DND-41 (cell line): ENCODE results near the gene TRAF2.

Experiments used
- ATAC-seq: fragments of 200-7000 bp; cut with Tn5 transposase; 3 replicates; pipeline ENCODE4 v1.9.1; 2021; ENCODE audit warnings: low read depth; ENCODE audit not compliant: insufficient read depth
- DNase-seq: peaks from one replicate; pipeline ENCODE4 v3.0.0-alpha.2; 2020
- H2AFZ ChIP-seq: 2 replicates; pipeline ENCODE4 v1.6.0; 2012; ENCODE audit warnings: low read depth, low read length
- H3K27ac ChIP-seq: 2 replicates; pipeline ENCODE4 v1.5.1; 2012; ENCODE audit warnings: low read length, inconsistent platforms
- H3K27me3 ChIP-seq: fragments of 200-600 bp; sonication (generic); 2 replicates; pipeline ENCODE4 v1.6.0; 2012; ENCODE audit warnings: low read length, mild to moderate bottlenecking, inconsistent platforms; ENCODE audit not compliant: insufficient read depth, poor library complexity
- H3K36me3 ChIP-seq: 2 replicates; pipeline ENCODE4 v1.5.1; 2012; ENCODE audit warnings: low read length, inconsistent platforms; ENCODE audit not compliant: insufficient read depth
- H3K4me1 ChIP-seq: 2 replicates; pipeline ENCODE4 v1.5.1; 2012; ENCODE audit warnings: mild to moderate bottlenecking, low read length; ENCODE audit not compliant: insufficient read depth
- H3K4me2 ChIP-seq: 2 replicates; pipeline ENCODE4 v1.6.0; 2012; ENCODE audit warnings: mild to moderate bottlenecking, moderate library complexity, low read length, inconsistent platforms; ENCODE audit not compliant: insufficient read depth
- H3K4me3 ChIP-seq, 2 experiments: fragments of 200-600 bp in 1 of 2; shearing (Covaris generic) in 1 of 2; 2 replicates each; pipeline ENCODE4 v1.5.1; 2012 to 2016; ENCODE audit warnings: inconsistent platforms in 2 of 2, low read length in 2 of 2, mild to moderate bottlenecking in 2 of 2, low read depth in 1 of 2, moderate library complexity in 1 of 2
- H3K79me2 ChIP-seq: 2 replicates; pipeline ENCODE4 v1.6.0; 2012; ENCODE audit warnings: low read length, inconsistent platforms; ENCODE audit not compliant: insufficient read depth
- H3K9ac ChIP-seq: 2 replicates; pipeline ENCODE4 v1.6.0; 2012; ENCODE audit warnings: low read depth, mild to moderate bottlenecking, inconsistent platforms, low read length, moderate library complexity
- H3K9me3 ChIP-seq: 2 replicates; pipeline ENCODE4 v1.5.1; 2012; ENCODE audit warnings: low read length, moderate library complexity, mild to moderate bottlenecking, inconsistent platforms; ENCODE audit not compliant: insufficient read depth, severe bottlenecking
- H4K20me1 ChIP-seq: 2 replicates; pipeline ENCODE4 v1.6.0; 2012; ENCODE audit warnings: low read length; ENCODE audit not compliant: insufficient read depth
- EZH2 ChIP-seq: IDR thresholded peaks from 3 replicates; pipeline ENCODE4 v1.6.1; 2012; ENCODE audit warnings: borderline replicate concordance, low read depth, mild to moderate bottlenecking, moderate library complexity, low read length, inconsistent platforms; ENCODE audit not compliant: severe bottlenecking
- TF ChIP-seq, protein P1 (sequence below): IDR thresholded peaks from 2 replicates; pipeline ENCODE4 v1.5.1; 2012; ENCODE audit warnings: borderline replicate concordance, low read length, moderate library complexity, mild to moderate bottlenecking; ENCODE audit not compliant: poor library complexity, severe bottlenecking; ENCODE audit errors: extremely low read depth

Gene TRAF2

GRCh38 chr9:136952876-136953770, 66.8 kb downstream of the TRAF2 start:
- ATAC-seq (no peak), DNase-seq (no peak)
- H3K27ac ChIP-seq, result no peak overlapping the region
- no peaks in the 10 kb centered on the region for H3K9me3 ChIP-seq
- H3K4me2 ChIP-seq, result no peak overlapping the region
- H3K9ac ChIP-seq, result no peak overlapping the region
- no peaks in the 10 kb centered on the region for H3K79me2 ChIP-seq
- H4K20me1 ChIP-seq, result no peaks in the 10 kb centered on the region
- H2AFZ ChIP-seq, result no peak overlapping the region
- H3K4me1 ChIP-seq, result peaks cover 18% of the 10 kb centered on the region
- TF ChIP-seq EZH2, result no peak
- TF ChIP-seq, protein P1, sequence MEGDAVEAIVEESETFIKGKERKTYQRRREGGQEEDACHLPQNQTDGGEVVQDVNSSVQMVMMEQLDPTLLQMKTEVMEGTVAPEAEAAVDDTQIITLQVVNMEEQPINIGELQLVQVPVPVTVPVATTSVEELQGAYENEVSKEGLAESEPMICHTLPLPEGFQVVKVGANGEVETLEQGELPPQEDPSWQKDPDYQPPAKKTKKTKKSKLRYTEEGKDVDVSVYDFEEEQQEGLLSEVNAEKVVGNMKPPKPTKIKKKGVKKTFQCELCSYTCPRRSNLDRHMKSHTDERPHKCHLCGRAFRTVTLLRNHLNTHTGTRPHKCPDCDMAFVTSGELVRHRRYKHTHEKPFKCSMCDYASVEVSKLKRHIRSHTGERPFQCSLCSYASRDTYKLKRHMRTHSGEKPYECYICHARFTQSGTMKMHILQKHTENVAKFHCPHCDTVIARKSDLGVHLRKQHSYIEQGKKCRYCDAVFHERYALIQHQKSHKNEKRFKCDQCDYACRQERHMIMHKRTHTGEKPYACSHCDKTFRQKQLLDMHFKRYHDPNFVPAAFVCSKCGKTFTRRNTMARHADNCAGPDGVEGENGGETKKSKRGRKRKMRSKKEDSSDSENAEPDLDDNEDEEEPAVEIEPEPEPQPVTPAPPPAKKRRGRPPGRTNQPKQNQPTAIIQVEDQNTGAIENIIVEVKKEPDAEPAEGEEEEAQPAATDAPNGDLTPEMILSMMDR, result no peak
- H3K4me3 ChIP-seq, result no peak overlapping the region
- no peaks in the 10 kb centered on the region for H3K27me3 ChIP-seq
- no peaks in the 10 kb centered on the region for H3K36me3 ChIP-seq

DNA sequence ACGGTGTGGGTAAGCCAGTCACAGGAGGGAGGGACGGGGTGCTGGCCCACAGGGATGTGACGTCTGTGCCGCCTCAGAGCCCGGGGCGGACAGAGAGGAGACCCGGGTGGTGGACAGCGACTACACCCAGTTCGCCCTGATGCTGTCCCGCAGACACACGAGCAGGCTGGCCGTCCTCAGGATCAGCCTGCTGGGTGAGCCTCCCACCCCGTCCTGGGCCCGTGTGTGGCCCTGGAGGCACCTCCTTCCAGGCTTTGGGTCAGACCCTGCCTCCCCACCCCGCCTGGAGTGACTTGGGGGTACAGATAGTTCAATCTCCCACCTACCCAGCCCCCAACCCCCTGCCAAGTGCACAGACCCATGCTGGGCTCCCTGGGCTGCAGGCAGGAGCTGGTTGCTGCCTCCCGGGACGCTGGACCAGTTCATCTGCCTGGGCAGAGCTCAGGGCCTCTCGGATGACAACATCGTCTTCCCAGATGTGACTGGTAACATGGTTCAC, 67.5 kb downstream of the TRAF2 start:
- H3K4me2 ChIP-seq, result no peak overlapping the region
- no peaks in the 10 kb centered on the region for H3K27me3 ChIP-seq
- no peak for ATAC-seq
- H2AFZ ChIP-seq, result no peak overlapping the region
- DNase-seq, result no peak
- H4K20me1 ChIP-seq, result no peaks in the 10 kb centered on the region
- no peak for TF ChIP-seq EZH2
- TF ChIP-seq, protein P1, result no peak
- H3K36me3 ChIP-seq, result no peaks in the 10 kb centered on the region
- H3K79me2 ChIP-seq, result no peaks in the 10 kb centered on the region
- no peak overlapping the region for H3K27ac ChIP-seq
- no peak overlapping the region for H3K9ac ChIP-seq
- H3K9me3 ChIP-seq, result no peaks in the 10 kb centered on the region
- peaks cover 17% of the 10 kb centered on the region for H3K4me1 ChIP-seq
- no peak overlapping the region for H3K4me3 ChIP-seq

- Histone ChIP-seq H3K4me3 (no peak overlapping the region), H3K4me1 (peaks cover 10% of the 10 kb centered on the region), H3K79me2 (no peaks in the 10 kb centered on the region), H3K9me3 (no peaks in the 10 kb centered on the region), H3K4me2 (no peak overlapping the region), H3K27ac (no peak overlapping the region), H2AFZ (no peak overlapping the region), H3K36me3 (no peaks in the 10 kb centered on the region), H4K20me1 (no peaks in the 10 kb centered on the region), H3K9ac (no peak overlapping the region), H3K27me3 (no peaks in the 10 kb centered on the region)
- ATAC-seq (no peak), DNase-seq (no peak)
- no peak for TF ChIP-seq EZH2
- TF ChIP-seq, protein P1, result no peak
These were observed 68.2 kb downstream of the TRAF2 start for GRCh38 chr9:136954270-136955083.
